T-helper 2 cell treated with Interferon-gamma antibody and Interleukin-4, amounts not matched to agents 5 μg/mL and 100 μg/mL, for 36 hours (primary cell): Measurements from ENCODE around the gene PDE2A.

Experiments used
- DNase-seq: peaks from one replicate; pipeline ENCODE4 v3.0.0; 2021; ENCODE audit warnings: low spot score
- H3K27ac Mint-ChIP-seq: one replicate; pipeline ENCODE4 v1.8.0; 2021; ENCODE audit warnings: mild to moderate bottlenecking, mixed read lengths
- H3K27me3 Mint-ChIP-seq: one replicate; pipeline ENCODE4 v1.8.0; 2021; ENCODE audit warnings: low read depth, mixed read lengths
- H3K36me3 Mint-ChIP-seq: one replicate; pipeline ENCODE4 v1.8.0; 2021; ENCODE audit warnings: low read depth, mixed read lengths
- H3K4me1 Mint-ChIP-seq: one replicate; pipeline ENCODE4 v1.8.0; 2021; ENCODE audit warnings: low read depth, mixed read lengths
- H3K4me3 Mint-ChIP-seq: one replicate; pipeline ENCODE4 v1.8.0; 2022; ENCODE audit warnings: mild to moderate bottlenecking, moderate library complexity, mixed read lengths
- H3K9me3 Mint-ChIP-seq: one replicate; pipeline ENCODE4 v1.8.0; 2021; ENCODE audit warnings: mixed read lengths

PDE2A gene

GRCh38 chr11:72711141-72711540 lies 36.9 kb upstream of the PDE2A start:
- H3K9me3 Mint-ChIP-seq = no peaks in the 10 kb centered on the region
- H3K27ac Mint-ChIP-seq = no peak overlapping the region
- DNase-seq = no peak
- H3K4me1 Mint-ChIP-seq = peaks cover 2% of the 10 kb centered on the region
- H3K27me3 Mint-ChIP-seq = no peaks in the 10 kb centered on the region
- no peak overlapping the region for H3K4me3 Mint-ChIP-seq
- H3K36me3 Mint-ChIP-seq = peaks cover 44% of the 10 kb centered on the region

GRCh38 chr11:72710278-72710677 lies 36.1 kb upstream of the PDE2A start:
- Mint-ChIP-seq H3K27me3 (no peaks in the 10 kb centered on the region), H3K27ac (no peak overlapping the region), H3K4me3 (no peak overlapping the region), H3K36me3 (peaks cover 49% of the 10 kb centered on the region), H3K9me3 (no peaks in the 10 kb centered on the region), H3K4me1 (peaks cover 2% of the 10 kb centered on the region)
- DNase-seq = no peak

GRCh38 chr11:72709478-72710238 lies 35.4 kb upstream of the PDE2A start:
- Mint-ChIP-seq H3K36me3 (peaks cover 53% of the 10 kb centered on the region), H3K4me3 (no peak overlapping the region), H3K4me1 (no peaks in the 10 kb centered on the region), H3K9me3 (no peaks in the 10 kb centered on the region), H3K27ac (no peak overlapping the region), H3K27me3 (no peaks in the 10 kb centered on the region)
- no peak for DNase-seq

- Mint-ChIP-seq H3K36me3 (peaks cover 48% of the 10 kb centered on the region), H3K4me3 (no peak overlapping the region), H3K9me3 (no peaks in the 10 kb centered on the region), H3K27me3 (no peaks in the 10 kb centered on the region), H3K27ac (no peak overlapping the region), H3K4me1 (no peaks in the 10 kb centered on the region)
- no peak for DNase-seq
Measured at GRCh38 chr11:72707032-72707431, 32.8 kb upstream of the PDE2A start.

GRCh38 chr11:72706579-72706978 lies 32.4 kb upstream of the PDE2A start:
- no peak for DNase-seq
- H3K4me3 Mint-ChIP-seq = no peak overlapping the region
- H3K9me3 Mint-ChIP-seq = no peaks in the 10 kb centered on the region
- H3K27me3 Mint-ChIP-seq = no peaks in the 10 kb centered on the region
- H3K27ac Mint-ChIP-seq = no peak overlapping the region
- H3K4me1 Mint-ChIP-seq = no peaks in the 10 kb centered on the region
- peaks cover 52% of the 10 kb centered on the region for H3K36me3 Mint-ChIP-seq

- peaks cover 49% of the 10 kb centered on the region for H3K36me3 Mint-ChIP-seq
Measured at GRCh38 chr11:72705442-72706365, 31.5 kb upstream of the PDE2A start.

GRCh38 chr11:72704783-72705265 lies 30.6 kb upstream of the PDE2A start:
- no peak overlapping the region for H3K4me3 Mint-ChIP-seq
- H3K9me3 Mint-ChIP-seq = no peaks in the 10 kb centered on the region
- H3K27me3 Mint-ChIP-seq = no peaks in the 10 kb centered on the region
- H3K36me3 Mint-ChIP-seq = peaks cover 51% of the 10 kb centered on the region
- no peak for DNase-seq
- no peak overlapping the region for H3K27ac Mint-ChIP-seq
- no peaks in the 10 kb centered on the region for H3K4me1 Mint-ChIP-seq

More at GRCh38 chr11:72705442-72706365, 31.5 kb upstream of the PDE2A start:
- DNase-seq = no peak
- Mint-ChIP-seq H3K27me3 (no peaks in the 10 kb centered on the region), H3K4me1 (no peaks in the 10 kb centered on the region), H3K27ac (no peak overlapping the region), H3K4me3 (no peak overlapping the region), H3K9me3 (no peaks in the 10 kb centered on the region)

GRCh38 chr11:72704028-72704782 lies 30.0 kb upstream of the PDE2A start:
- H3K4me3 Mint-ChIP-seq = no peak overlapping the region
- no peak overlapping the region for H3K27ac Mint-ChIP-seq
- no peak for DNase-seq
- H3K4me1 Mint-ChIP-seq = no peaks in the 10 kb centered on the region
- H3K36me3 Mint-ChIP-seq = peaks cover 47% of the 10 kb centered on the region
- H3K27me3 Mint-ChIP-seq = no peaks in the 10 kb centered on the region
- H3K9me3 Mint-ChIP-seq = no peaks in the 10 kb centered on the region

GRCh38 chr11:72703267-72704008 lies 29.2 kb upstream of the PDE2A start:
- Mint-ChIP-seq H3K9me3 (no peaks in the 10 kb centered on the region), H3K36me3 (peaks cover 46% of the 10 kb centered on the region), H3K27ac (no peak overlapping the region), H3K27me3 (no peaks in the 10 kb centered on the region), H3K4me3 (no peak overlapping the region), H3K4me1 (no peaks in the 10 kb centered on the region)
- DNase-seq = no peak

GRCh38 chr11:72702577-72703241 lies 28.5 kb upstream of the PDE2A start:
- Mint-ChIP-seq H3K4me1 (no peaks in the 10 kb centered on the region), H3K4me3 (no peak overlapping the region), H3K27ac (no peak overlapping the region), H3K9me3 (no peaks in the 10 kb centered on the region), H3K27me3 (no peaks in the 10 kb centered on the region), H3K36me3 (peaks cover 42% of the 10 kb centered on the region)
- DNase-seq = no peak

GRCh38 chr11:72702096-72702495 lies 27.9 kb upstream of the PDE2A start:
- Mint-ChIP-seq H3K27ac (no peak overlapping the region), H3K27me3 (no peaks in the 10 kb centered on the region), H3K9me3 (no peaks in the 10 kb centered on the region), H3K36me3 (peaks cover 40% of the 10 kb centered on the region), H3K4me3 (no peak overlapping the region), H3K4me1 (no peaks in the 10 kb centered on the region)
- no peak for DNase-seq

GRCh38 chr11:72701466-72701865 lies 27.2 kb upstream of the PDE2A start:
- H3K4me3 Mint-ChIP-seq = no peak overlapping the region
- H3K4me1 Mint-ChIP-seq = no peaks in the 10 kb centered on the region
- DNase-seq = no peak
- H3K27me3 Mint-ChIP-seq = no peaks in the 10 kb centered on the region
- peaks cover 36% of the 10 kb centered on the region for H3K36me3 Mint-ChIP-seq
- H3K27ac Mint-ChIP-seq = no peak overlapping the region
- H3K9me3 Mint-ChIP-seq = no peaks in the 10 kb centered on the region

- Mint-ChIP-seq H3K9me3 (no peaks in the 10 kb centered on the region), H3K4me3 (no peak overlapping the region), H3K4me1 (no peaks in the 10 kb centered on the region), H3K36me3 (peaks cover 35% of the 10 kb centered on the region), H3K27me3 (no peaks in the 10 kb centered on the region), H3K27ac (no peak overlapping the region)
- DNase-seq = no peak
Measured at GRCh38 chr11:72700146-72700545, 25.9 kb upstream of the PDE2A start.
